HG03439 (cell line): ENCODE results near the gene ZDHHC14.

Experiments used
- ATAC-seq: cut with Tn5 transposase; IDR thresholded peaks from one replicate; pipeline ENCODE4 v1.9.1; 2021; ENCODE audit warnings: mild to moderate bottlenecking, moderate library complexity; ENCODE audit not compliant: unreplicated experiment

Gene ZDHHC14

DNA sequence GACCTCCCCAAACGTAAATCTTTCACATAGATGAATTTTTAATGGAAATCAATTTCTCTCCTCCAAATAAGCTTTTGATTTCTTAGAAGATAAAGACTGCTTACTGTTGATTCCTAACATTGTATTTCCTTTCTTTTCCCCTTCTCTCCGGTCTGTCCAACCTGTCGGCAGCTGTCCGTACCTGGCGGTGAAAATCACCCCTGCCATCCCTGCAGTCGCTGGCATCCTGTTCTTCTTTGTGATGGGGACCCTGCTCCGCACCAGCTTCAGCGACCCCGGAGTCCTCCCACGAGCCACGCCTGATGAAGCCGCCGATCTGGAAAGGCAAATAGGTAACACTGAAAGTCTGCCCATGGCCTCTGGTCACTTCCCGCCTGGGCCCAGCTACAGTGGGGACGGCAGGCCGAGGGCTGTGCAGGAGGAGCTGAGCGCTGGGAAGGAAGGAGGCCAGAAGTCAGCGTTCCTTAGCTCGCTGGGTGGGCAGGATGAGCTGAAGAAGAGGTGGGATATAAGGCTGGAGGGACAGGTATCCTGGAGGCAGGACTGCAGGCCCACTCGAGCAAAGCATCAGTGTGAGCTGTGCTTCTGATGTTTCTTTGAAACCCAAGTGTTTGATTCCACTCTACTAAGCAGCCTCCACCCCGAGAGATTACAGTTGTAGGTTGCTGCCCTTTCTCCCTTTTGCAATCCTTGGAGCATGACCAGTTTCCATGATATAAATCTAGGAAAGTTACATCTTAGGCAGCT lies 161.6 kb downstream of the ZDHHC14 start:
- no peak for ATAC-seq

DNA sequence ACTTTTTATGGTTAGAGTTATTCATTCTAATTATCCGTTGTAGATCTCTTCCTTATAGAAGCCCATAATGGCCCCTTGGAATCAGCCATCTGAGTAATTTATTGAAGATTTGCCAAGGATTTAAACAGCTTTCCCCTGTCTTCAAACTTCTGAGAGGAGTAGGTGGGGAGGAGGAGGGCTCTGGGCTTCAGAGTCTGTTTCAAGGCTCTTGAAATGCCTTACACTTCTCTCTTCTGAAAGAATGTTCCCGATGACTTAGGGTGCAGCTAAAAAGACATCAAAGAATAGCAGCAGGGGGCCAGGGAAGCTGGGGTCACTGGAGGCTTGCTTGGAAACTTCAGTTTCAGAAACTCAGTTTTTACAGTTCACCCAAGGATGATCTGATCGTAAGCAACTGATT lies 165.3 kb downstream of the ZDHHC14 start:
- no peak for ATAC-seq

DNA sequence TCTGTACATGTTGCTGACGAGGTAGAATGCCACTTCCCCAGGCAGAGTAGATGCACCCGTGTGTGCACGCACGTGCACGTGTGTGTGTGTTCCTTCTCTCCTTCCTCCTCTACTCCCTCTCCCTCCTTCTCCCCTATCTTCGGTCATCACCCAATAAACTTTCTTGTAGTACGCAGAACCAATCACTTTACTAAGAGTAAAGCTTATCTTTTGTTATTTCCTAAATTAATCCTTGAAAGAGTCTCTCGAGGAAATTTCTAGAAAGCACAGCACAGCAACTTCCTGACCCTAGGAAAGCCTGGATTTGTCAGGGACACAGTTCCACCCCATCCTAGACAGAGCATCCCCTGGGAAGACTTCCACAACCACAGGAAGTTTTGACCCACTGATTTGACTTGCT lies 166.1 kb downstream of the ZDHHC14 start:
- ATAC-seq, result no peak

DNA sequence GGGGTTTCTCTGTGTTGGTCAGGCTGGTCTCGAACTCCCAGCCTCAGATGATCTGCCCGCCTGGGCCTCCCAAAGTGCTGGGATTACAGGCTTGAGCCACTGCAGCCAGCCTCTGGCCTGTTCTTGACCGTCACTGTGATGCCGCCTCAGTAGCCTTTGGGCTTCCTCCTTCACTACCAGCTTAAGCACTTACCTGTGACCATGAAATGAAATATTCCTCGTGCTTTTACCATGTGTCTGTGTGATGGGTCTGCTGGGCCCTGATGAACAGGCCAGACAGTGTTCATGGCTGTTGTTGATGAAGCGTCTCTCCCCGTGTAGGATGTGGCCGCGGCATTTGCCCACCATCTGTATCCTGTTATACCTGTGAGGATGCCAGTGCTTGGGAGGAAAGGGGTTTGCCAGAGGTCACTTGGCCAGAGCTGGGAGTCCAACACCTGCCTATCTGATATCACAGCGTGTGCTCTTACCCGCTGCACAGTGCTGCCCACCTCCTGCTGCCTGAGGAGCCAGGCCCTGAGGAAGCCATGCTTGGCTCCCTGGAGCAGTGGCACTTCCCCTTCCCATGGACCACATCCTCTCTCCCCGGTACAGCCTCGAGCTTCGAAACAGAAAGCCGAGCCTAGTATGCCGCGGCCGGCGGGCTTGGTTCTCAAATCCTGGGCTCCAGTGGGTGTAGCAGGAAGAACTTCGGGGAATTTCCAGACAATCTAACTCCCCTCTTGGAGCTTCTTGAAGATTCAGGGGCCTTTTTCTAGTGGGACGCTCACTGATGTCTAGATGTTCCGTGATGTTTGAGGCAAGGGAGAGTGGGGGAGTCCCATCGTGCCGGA lies 167.9 kb downstream of the ZDHHC14 start:
- no peak for ATAC-seq

DNA sequence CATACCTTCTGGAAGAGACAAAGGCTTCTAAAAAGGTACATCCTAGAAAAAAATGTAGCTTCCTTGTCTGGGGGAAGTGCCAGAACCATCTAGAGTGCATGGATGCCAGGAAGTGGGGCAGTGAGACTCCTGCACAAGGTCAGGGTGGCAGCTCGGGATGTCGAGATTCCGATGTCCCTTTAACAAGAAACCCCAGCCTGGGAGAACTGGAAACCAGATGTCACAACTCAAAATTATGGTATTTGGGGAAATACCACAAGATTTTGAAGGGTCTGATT lies 168.4 kb downstream of the ZDHHC14 start:
- ATAC-seq, result no peak

DNA sequence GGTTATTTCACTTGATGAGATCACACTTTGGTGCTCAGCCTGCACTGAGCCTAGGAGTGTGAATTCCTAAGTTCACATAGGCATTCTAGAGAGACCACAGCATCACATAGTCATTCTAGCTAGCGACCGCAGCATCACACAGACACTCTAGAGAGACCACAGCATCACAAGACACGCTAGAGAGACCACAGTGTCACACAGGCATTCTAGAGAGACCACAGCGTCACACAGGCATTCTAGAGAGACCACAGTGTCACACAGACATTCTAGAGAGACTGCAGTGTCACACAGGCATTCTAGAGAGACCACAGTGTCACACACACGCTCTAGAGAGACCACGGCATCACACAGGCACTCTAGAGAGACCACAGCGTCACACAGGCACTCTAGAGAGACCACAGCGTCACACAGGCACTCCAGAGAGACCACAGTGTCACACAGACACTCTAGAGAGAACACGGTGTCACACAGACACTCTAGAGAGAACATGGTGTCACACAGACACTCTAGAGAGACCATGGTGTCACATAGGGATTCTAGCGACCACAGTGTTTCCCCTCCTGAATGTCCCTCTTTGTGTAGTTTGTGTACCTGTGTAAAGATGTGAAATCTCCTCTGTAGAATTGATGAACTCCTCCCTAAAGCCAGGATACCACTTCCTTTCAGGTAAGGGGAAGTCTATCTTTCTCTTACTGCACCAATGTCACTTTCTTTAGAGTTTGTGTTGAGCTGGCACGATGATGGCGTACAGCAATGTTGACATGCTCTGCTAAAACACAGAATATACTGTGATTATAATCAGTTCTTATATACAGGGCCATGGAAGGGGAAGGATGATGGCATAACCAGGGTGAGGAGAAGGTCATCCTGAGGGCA lies 169.4 kb downstream of the ZDHHC14 start:
- no peak for ATAC-seq

DNA sequence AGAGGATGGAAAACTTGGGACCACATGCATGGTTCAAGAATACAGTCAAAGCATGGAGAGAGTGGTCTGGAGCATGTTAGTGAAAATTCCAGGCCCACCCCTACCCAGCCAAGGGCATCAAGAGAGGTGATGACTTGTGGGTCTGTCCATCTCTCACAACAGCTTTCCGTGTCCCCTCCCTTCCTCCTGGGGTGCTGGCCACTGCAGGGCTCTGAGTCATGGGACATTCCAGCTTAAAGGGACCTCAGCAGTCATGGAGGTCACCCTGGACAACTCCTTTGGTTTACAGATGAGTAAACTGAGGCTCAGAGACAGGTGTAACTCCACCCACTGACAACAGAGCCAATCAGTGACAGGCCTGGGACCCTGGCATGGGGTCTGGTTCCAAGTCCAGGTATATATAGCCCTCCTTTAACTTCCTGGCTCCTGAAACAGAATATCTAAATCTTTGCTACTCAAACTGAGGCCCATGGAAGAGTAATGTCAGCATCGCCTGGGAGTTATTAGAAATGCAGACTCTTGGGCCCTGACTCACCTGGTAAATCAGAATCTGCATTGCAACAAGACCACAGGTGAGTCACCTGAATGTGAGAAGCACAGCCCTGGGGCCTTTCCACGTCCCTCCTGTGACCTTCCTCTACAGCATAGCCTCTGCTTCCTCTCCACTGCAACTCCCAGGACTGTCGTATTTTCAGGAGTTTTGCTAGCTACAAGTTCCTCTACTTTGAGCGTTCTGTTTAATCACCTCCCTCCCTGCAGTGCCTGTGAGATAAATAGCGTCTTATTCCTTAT lies 170.2 kb downstream of the ZDHHC14 start:
- ATAC-seq, result no peak

DNA sequence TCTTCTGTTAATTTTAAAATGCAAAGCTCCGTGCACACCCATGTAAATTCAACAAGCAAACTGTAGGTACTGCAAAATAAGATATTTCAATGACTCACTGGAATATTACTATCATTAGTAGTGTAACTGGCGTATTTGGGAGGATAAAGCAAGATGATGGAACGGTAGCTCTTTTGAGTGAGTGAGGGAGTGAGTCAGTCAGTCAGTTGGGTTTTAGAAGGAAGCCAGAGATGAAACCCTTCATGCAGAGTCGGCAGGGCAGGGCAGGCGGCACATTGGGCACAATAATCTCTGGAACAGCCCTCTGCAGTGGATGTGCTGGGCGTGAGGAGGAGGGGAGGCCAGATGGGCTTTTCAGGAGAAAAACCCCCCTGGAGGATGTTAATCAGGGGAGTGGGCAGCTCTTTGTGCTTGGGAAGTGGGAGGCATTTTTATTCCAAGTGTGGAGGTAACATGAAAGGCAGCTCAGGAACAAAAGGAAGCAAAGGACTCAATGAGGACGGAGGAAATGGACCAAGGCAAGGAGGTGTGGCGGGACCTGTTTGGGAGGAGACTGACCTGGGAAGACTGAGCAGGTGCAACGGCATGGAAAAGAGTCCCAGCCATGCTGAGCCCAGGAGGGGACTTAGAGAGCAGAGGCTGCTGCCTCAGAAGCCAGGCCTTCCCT lies 171.2 kb downstream of the ZDHHC14 start:
- ATAC-seq, result no peak

DNA sequence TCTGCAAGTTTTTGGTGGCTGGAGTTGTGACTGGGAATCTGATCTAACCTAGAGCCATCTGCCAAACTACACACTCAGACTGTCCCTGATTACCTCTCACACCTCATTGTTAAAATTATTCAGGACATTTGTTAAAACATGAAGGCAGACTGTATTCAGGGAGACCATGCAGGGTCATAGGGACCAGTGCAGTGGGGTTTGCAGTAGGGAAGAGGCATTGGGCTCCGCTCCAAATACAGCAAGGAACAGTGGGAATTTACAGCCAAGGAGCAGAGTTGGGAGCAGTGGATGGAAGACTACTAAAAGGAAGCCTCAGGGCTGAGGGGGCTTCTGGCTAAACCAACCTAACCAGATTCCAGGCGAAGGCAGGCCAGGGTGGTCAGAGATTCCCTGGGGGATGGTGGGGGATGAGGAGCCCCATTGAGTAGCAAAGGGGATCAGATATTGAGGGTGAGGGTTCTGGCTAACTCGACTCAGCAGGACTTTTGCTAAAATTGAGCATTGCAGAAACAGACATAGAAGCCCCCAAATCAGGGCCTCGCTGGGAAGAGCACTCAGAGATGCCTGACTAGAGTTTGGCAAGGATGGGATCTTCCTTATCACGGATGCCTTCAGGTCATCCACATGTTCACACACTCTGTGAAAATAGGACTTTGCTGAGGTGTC lies 172.0 kb downstream of the ZDHHC14 start:
- ATAC-seq, result no peak

DNA sequence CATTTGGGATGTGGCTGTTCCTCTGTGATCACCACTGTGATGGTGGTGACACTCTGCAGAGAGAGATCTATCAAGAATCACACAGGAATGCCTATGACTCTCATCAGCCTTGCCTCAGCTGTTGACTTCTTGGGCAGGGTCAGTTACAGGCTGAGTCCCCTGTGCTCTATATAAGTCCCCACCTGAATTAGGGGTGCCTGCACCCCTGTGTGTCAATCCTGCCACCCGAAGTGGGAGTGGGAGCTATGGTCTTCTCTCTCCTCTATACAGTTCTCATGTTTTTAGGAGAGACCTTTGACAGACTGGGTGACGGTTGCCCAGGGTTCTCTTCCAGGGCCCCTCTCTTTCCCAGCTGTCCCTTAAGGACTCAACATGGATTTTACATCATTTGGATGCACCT lies 173.8 kb downstream of the ZDHHC14 start:
- no peak for ATAC-seq

DNA sequence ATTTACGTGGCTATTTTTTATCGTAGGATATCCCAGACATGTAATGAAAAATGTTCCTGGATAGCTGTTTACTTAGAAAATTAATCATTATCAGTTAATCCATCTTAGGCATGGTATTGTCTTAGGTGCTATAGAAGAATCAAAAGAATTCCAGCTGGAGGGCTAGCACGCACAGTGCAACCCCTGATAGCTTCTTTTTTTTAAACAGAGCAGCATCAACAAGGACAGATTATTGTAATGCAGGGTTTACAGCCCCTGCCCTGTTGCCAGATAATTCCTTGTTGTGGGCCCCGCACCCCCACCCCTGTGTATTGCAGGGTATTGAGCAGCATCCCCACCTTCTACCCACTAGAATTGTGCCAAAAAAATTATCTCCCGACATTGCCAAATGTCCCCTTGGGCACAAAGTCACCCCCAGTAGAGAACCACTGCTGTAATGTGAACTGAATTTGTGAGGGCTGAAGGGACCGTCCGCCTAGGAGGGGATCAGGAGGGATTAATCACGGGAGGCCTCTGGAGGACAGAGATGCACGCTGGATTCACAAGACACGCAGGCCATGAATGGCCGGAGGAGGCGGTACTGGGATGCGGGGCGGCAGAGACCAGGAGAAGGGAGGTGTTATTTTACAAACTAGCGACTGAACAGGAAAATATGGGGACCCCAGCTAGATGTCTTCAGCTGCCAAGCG lies 174.6 kb downstream of the ZDHHC14 start:
- no peak for ATAC-seq

DNA sequence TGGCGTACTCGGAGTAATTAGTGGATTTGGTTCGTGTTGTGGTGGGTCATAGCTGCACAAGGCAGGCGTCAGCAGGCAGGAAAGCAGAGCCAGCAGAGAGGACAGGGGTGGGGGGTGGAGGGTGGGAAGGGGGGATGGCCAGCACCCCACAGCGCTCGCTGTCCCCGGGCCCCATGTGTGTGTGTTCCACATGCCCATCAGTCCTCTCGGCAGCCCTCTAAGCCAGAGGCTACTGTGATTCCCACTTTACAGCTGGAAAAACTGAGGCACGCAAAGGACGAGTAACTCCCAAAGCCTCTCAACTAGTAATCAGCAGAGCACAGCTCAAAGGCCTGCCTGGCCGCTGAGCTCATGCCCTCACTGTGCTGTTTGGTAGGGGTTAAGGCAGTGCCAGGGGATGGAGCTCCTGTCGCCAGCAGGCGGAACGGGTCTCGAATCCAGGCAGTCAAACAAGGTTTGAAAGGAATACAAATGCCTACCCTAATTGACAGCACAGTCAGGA lies 175.2 kb downstream of the ZDHHC14 start:
- ATAC-seq, result no peak

DNA sequence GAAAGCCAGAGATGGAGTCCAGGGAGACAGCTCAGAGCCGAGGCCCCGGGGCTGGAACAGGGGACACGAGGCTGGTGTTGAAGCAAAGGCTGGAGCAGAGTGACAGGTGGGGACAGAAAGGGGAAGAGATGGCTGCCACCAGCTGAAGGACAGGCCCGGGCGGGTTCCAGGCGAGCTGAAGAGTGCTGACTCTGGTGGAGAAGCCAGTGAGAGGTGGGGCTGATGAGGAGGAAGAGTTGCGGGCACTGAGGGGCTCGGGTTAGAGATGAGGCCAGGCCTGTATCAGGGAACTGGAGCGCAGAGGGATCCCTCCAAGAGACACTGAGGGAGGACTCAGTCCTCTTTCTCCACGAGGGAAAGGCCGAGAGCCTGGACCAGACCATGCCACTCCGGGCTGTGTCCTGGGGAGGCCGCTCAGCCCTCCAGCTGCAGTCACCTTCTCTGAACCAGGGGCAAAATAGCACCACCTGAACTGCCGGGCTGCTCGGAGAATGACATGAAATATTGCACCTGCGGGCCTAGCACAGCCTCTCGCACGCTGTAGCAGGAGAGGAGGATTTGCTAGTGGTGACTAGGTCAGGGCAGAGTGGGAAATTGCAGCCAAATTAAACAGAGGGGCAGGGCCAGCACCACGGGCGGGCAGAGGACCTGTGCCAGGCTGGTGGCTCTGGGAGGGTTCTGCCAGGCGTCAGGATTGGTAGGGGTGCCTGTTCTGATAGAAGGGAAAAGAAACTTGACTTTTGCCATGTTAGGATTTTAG lies 175.9 kb downstream of the ZDHHC14 start:
- no peak for ATAC-seq

DNA sequence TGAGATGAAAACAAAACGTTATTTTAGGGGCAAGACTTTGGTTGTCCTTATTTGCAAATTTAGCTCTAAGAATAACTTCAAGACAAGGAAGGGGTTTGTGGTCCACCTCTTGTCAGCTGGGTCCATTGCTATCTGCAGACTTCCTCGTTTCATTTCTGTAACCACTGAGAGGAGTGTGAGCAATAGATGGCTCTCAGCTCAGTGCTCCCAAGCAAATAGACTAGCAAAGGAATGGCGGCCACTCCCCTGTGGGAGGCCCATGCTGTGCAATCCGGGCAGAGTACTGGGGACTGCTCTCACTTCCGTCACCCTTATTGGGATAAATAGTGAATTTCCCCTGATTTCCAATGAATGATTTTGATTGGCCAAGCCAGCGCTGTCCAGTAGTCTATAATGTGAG lies 176.6 kb downstream of the ZDHHC14 start:
- ATAC-seq, result peak; percentile 37

DNA sequence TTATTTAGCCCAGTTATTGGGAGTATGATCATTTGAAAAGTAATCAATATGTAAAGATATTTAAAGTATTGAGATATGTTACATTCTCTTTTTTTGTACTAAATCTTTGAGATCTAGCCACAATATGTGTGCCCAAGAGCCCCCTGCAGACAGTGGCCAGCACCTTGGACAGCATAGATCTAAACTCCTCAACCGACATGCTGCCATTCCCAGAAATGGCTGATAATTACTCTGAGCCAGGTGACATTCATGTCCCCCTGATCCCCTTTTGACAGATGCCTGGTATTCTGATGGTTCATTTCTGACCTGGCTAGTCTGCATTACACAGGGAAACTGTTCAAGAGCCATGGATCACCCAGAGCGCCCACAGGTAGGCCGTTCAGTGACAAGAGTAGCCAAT lies 177.1 kb downstream of the ZDHHC14 start:
- no peak for ATAC-seq

DNA sequence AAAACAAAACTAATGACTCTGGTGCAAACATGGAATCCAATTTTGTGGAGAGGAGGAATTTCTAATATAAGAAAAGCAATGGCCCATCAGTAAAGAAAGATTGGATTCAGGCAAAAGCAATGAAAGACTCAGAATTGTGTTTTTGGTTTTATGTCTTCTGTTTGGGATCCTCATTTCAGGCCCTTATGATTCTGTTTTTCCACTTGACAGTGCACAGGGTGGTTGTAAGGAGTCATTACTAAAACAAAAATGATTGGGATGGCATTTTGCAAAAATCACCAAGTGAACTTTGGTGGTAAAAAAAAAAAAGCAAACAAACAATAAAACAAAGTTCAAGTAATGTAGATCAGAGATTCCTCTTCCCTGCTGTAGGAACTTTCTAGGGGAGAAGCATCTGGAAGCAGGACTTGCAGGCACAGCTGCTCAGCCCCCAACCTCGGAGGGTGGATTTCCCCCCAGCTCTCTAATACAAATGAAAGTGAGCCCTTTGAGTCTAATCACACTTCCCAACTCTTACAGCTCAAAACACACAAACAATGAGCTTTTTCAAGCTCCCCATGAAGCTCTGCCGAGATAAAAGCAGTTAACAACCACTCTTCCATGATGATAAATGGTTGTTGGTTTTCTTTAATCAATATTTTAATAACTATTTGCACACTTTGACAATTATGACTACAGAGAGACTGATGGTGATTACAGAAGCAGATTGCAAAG lies 177.7 kb downstream of the ZDHHC14 start:
- ATAC-seq, result no peak

DNA sequence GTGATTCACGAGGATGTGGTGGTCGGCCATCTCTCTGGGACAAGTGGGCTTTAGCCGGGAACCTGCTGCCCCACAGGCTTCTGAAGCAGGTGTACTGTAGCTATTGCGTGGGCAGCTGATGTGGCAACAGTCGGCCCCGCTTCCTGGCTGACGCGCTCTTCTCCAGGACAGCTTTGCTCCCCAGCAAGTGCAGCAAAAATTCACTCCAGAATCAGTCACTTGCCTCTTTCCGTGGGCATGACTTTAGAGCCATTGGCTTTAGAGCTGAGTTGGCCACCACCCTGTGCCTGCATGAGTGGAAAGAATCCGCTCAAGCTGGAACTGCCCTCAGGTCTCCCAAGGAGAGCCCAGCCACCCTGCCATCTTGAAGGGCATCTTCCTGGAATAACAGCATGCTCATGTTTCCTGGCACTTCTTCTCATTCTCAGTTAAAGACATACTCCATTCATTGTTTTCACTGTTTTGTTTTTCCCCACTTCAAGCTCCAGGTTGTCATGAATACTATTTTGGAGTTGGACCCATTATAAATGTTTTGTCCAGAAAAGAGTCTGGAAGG lies 178.3 kb downstream of the ZDHHC14 start:
- ATAC-seq, result no peak
